ENCODE data around the gene NSF.

DNA sequence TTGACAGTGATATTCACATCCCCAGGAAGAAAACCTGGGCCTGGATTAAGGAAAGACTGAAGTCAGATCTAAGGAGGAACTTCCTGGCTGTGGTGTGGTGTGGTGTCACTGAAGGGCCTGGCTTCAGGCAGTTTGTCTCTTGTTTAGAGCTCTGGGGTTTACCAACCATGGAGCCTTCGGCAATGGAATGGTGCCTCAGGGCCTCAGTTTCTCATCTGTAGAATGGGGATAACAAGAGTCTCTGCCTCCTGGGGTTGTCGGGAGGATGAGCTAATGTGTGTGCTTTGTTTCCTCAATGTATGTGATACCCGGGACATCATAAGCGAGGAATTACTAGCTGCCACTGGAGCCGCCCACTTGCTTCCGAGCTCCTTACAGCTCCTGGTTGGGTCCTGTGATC is 215.3 kb downstream of the NSF start:
- no peak for TF ChIP-seq EZH2 (IDR thresholded peaks at IDR 0.05)
- TF ChIP-seq POLR2AphosphoS5 (IDR thresholded peaks at IDR 0.05; ENCODE audit: borderline replicate concordance, low read depth, low read length) = no peak

Data from SK-N-MC (cell line).